Peyer's patch (tissue), 4 donors: ENCODE data around the gene B9D2.

ENCODE experiments used
- POLR2A ChIP-seq, 2 donors: fragments of 450-650 bp; IDR thresholded peaks; one replicate each; pipeline ENCODE4 v1.5.1; 2017; ENCODE audit warnings: antibody characterized with exemption in 2 of 2, mild to moderate bottlenecking in 2 of 2, moderate library complexity in 2 of 2
- TF ChIP-seq, protein P1 (sequence below), 6 experiments: fragments of 450-650 bp in 4 of 6; fragments of 200-600 bp in 2 of 6; sonication (generic) in 1 of 6; IDR thresholded peaks; one replicate each; pipeline ENCODE4 v1.5.1; 2017 to 2019; ENCODE audit warnings: antibody characterized with exemption in 6 of 6, mild to moderate bottlenecking in 3 of 6, moderate library complexity in 1 of 6

- TF ChIP-seq, protein P1, sequence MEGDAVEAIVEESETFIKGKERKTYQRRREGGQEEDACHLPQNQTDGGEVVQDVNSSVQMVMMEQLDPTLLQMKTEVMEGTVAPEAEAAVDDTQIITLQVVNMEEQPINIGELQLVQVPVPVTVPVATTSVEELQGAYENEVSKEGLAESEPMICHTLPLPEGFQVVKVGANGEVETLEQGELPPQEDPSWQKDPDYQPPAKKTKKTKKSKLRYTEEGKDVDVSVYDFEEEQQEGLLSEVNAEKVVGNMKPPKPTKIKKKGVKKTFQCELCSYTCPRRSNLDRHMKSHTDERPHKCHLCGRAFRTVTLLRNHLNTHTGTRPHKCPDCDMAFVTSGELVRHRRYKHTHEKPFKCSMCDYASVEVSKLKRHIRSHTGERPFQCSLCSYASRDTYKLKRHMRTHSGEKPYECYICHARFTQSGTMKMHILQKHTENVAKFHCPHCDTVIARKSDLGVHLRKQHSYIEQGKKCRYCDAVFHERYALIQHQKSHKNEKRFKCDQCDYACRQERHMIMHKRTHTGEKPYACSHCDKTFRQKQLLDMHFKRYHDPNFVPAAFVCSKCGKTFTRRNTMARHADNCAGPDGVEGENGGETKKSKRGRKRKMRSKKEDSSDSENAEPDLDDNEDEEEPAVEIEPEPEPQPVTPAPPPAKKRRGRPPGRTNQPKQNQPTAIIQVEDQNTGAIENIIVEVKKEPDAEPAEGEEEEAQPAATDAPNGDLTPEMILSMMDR (IDR thresholded peaks at IDR 0.05) = no peak
- no peak for TF ChIP-seq POLR2A (IDR thresholded peaks at IDR 0.05)
These were observed 6.8 kb downstream of the B9D2 start for GRCh38 chr19:41356984-41357739.
